Measurements from ENCODE around the gene ZBTB20. TPM values are rescaled to one million over a fixed set of nuclear protein-coding genes. Genes with fewer than 3 reads are reported as not detected.

The ZBTB20 gene
- total RNA-seq, 2 experiments from 2014 or later: 5.1 to 5.3 TPM

GRCh38 chr3:114838025-114838424, 309.1 kb downstream of the ZBTB20 start:
- Mint-ChIP-seq H3K36me3 (ENCODE audit: low read depth) (peaks cover 2% of the 10 kb centered on the region), H3K27me3 (no peaks in the 10 kb centered on the region), H3K4me1 (ENCODE audit: low read depth) (peaks cover 8% of the 10 kb centered on the region), H3K27ac (no peak overlapping the region), H3K9me3 (no peaks in the 10 kb centered on the region), H3K4me3 (no peak overlapping the region)
- POLR2A ChIA-PET: no interaction called here
- DNase-seq (no peak), ATAC-seq (no peak)
- intact Hi-C loops (cut with micrococcal nuclease): no loop called here
- TF ChIP-seq CTCF (IDR thresholded peaks at IDR 0.05): no peak
- CTCF ChIA-PET: no interaction called here

- peaks cover 5% of the 10 kb centered on the region for H3K4me1 Mint-ChIP-seq (ENCODE audit: low read depth)
- ChIA-PET CTCF (interaction anchor here (1.2 kb wide), 1 partner anchor 985 kb away, joined by 3 read pairs; no protein-coding TSS in a partner anchor), POLR2A (interaction anchor here (1.1 kb wide), 1 partner anchor 14 kb away, joined by 3 read pairs; no protein-coding TSS in a partner anchor)
- H3K4me3 Mint-ChIP-seq: no peak overlapping the region
- no peak overlapping the region for H3K27ac Mint-ChIP-seq
- ATAC-seq (no peak), DNase-seq (no peak)
- H3K36me3 Mint-ChIP-seq (ENCODE audit: low read depth): no peaks in the 10 kb centered on the region
- no peaks in the 10 kb centered on the region for H3K9me3 Mint-ChIP-seq
- H3K27me3 Mint-ChIP-seq: no peaks in the 10 kb centered on the region
- no peak for TF ChIP-seq CTCF (IDR thresholded peaks at IDR 0.05)
- intact Hi-C loops (cut with micrococcal nuclease): no loop called here
These were observed 312.7 kb downstream of the ZBTB20 start for GRCh38 chr3:114834175-114834940.

- H3K27ac Mint-ChIP-seq: no peak overlapping the region
- DNase-seq (no peak), ATAC-seq (no peak)
- H3K27me3 Mint-ChIP-seq: no peaks in the 10 kb centered on the region
- no peaks in the 10 kb centered on the region for H3K9me3 Mint-ChIP-seq
- TF ChIP-seq CTCF (IDR thresholded peaks at IDR 0.05): no peak
- CTCF ChIA-PET: interaction anchor here (1.1 kb wide), 1 partner anchor 208 kb away, joined by 4 read pairs; no protein-coding TSS in a partner anchor
- peaks cover 10% of the 10 kb centered on the region for H3K4me1 Mint-ChIP-seq (ENCODE audit: low read depth)
- POLR2A ChIA-PET: no interaction called here
- intact Hi-C loops (cut with micrococcal nuclease): no loop called here
- no peak overlapping the region for H3K4me3 Mint-ChIP-seq
- H3K36me3 Mint-ChIP-seq (ENCODE audit: low read depth): no peaks in the 10 kb centered on the region
These were observed 315.2 kb downstream of the ZBTB20 start for GRCh38 chr3:114831861-114832260.

GRCh38 chr3:114830652-114831051, 316.4 kb downstream of the ZBTB20 start:
- ChIA-PET POLR2A (no interaction called here), CTCF (interaction anchor here (1.3 kb wide), 1 partner anchor 261 kb away, joined by 5 read pairs; no protein-coding TSS in a partner anchor)
- DNase-seq (no peak), ATAC-seq (no peak)
- Mint-ChIP-seq H3K27me3 (no peaks in the 10 kb centered on the region), H3K4me1 (ENCODE audit: low read depth) (peaks cover 12% of the 10 kb centered on the region), H3K27ac (no peak overlapping the region), H3K36me3 (ENCODE audit: low read depth) (no peaks in the 10 kb centered on the region), H3K9me3 (no peaks in the 10 kb centered on the region), H3K4me3 (no peak overlapping the region)
- no peak for TF ChIP-seq CTCF (IDR thresholded peaks at IDR 0.05)
- intact Hi-C loops (cut with micrococcal nuclease): no loop called here

- POLR2A ChIA-PET: no interaction called here
- Mint-ChIP-seq H3K4me3 (no peak overlapping the region), H3K27ac (no peak overlapping the region)
These were observed 317.3 kb downstream of the ZBTB20 start for GRCh38 chr3:114829783-114830182.

More at GRCh38 chr3:114829783-114830182, 317.3 kb downstream of the ZBTB20 start:
- no peak for ATAC-seq
- Mint-ChIP-seq H3K9me3 (no peaks in the 10 kb centered on the region), H3K4me1 (ENCODE audit: low read depth) (peaks cover 12% of the 10 kb centered on the region), H3K36me3 (ENCODE audit: low read depth) (no peaks in the 10 kb centered on the region), H3K27me3 (no peaks in the 10 kb centered on the region)
- intact Hi-C loops (cut with micrococcal nuclease): loop anchor here (10.0 kb wide), 1 partner anchor 315 kb away; the partner anchor contains the start of gene ZBTB20
- CTCF ChIA-PET: interaction anchor here (1.1 to 1.3 kb wide), 2 partner anchors 262 to 411 kb away, joined by 3 to 5 read pairs; no protein-coding TSS in a partner anchor
- TF ChIP-seq CTCF (IDR thresholded peaks at IDR 0.05): no peak
- DNase-seq: no peak

All from activated CD8-positive, alpha-beta T cell treated with anti-CD3 and anti-CD28 coated beads for 36 hours (primary cell).